ENCODE data around the gene CRABP1.
"Not testable (repeated sequence)": the region's sequence is repeated elsewhere in the genome, so short reads cannot be mapped to it uniquely, and the experiment has no call there.

CRABP1 gene

GRCh38 chr15:78374436-78375393 is 34.6 kb downstream of the CRABP1 start:
- Histone ChIP-seq H3K4me3 (ENCODE audit: low read depth, low read length) (no peak overlapping the region), H3K27ac (no peak overlapping the region), H3K27me3 (replicated peaks) (peaks cover 2% of the 10 kb centered on the region), H3K36me3 (replicated peaks) (no peaks in the 10 kb centered on the region)
- TF ChIP-seq CTCF (IDR thresholded peaks at IDR 0.05; ENCODE audit: low read depth, low read length, missing control alignments): no peak
- in situ Hi-C loops (cut with HindIII; ENCODE audit: low pct_ligation_motif_present, low sequenced_read_pairs): no loop called here
- DNase-seq: no peak

GRCh38 chr15:78380143-78380542 is 40.0 kb downstream of the CRABP1 start:
- H3K27ac ChIP-seq; in situ Hi-C loops (cut with HindIII; ENCODE audit: low pct_ligation_motif_present, low sequenced_read_pairs); DNase-seq; H3K4me3 ChIP-seq (ENCODE audit: low read depth, low read length); H3K36me3 ChIP-seq (replicated peaks); H3K27me3 ChIP-seq (replicated peaks): not testable (repeated sequence)

DNA sequence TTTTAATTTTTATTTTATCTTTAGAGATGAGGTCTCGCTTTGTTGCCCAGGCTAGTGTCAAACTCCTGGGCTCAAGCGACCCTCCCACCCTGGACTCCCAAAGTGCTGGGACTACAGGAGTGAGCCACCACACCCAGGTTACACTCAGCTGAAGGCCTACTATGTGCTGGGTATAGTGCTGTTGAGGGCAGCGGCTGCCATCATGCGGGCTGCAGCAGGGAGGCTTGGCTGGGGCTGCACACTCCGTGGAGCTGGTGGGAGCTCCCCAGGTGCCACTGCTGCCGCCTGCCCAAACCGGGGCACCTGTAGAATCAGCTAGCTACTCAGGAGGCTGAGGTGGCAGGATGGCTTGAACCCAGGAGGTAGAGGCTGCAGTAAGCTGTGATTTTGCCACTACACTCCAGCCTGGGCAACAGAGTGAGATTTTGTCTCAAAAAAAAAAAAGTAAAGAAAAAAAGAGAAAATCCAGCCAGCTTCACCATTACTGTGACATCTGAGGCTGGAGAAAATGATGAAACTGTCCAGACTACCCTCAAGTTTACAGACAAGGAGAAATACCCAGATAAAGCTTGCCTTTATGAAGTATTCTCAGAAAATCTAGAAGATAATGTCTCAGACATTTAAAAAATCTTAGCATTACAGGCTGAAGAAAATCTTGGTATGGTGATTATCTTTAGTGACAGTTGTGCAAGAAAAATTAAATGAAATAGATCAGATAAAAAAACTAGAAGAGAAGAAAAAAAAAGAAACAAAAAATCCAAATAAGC is 42.1 kb downstream of the CRABP1 start:
- in situ Hi-C loops (cut with HindIII; ENCODE audit: low pct_ligation_motif_present, low sequenced_read_pairs): no loop called here
- Histone ChIP-seq H3K36me3 (replicated peaks) (no peaks in the 10 kb centered on the region), H3K27ac (no peak overlapping the region), H3K27me3 (replicated peaks) (peaks cover 13% of the 10 kb centered on the region), H3K4me3 (ENCODE audit: low read depth, low read length) (no peak overlapping the region)
- no peak for DNase-seq
- TF ChIP-seq CTCF (IDR thresholded peaks at IDR 0.05; ENCODE audit: low read depth, low read length, missing control alignments): no peak

- in situ Hi-C loops (cut with HindIII; ENCODE audit: low pct_ligation_motif_present, low sequenced_read_pairs): no loop called here
- no peaks in the 10 kb centered on the region for H3K36me3 ChIP-seq (replicated peaks)
Observed at GRCh38 chr15:78384651-78385050, 44.5 kb downstream of the CRABP1 start.

DNA sequence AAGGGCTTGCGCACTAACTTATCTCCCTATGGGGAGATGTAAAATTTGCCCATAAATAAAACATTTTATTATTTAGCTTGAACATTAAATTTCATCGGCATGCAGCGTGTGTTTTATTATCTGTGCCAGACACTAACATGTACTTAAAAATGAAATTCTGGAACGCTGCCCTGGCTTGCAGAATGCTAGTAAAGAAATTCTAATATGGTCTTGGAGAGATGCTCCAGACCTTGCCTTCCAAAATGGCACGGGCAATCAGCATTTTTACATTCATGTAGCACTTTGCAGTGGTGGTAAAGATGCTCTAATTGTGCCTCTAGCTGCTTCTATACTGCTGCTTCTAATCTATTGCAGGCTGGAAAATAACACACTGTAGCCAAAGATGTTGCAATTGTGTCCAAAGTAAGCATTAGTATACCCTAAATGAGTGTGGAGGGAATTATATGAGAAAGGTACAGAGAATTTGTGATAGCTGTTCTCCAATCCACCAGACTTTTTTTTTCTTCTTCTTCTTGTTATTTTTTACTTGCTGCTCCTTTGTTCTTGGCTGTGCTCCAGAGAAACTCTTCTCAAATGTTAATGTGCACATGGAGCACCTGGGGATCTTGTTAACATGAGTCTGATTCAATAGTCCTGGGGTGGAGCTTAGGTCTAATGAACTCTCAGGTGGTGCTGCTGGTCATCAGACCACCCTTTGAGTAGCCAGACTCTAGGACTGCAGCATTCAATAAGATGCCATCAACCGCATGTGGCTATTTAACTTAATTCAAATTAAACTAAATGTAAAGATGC is 47.3 kb downstream of the CRABP1 start:
- in situ Hi-C loops (cut with HindIII; ENCODE audit: low pct_ligation_motif_present, low sequenced_read_pairs): no loop called here
- peaks cover 17% of the 10 kb centered on the region for H3K27me3 ChIP-seq (replicated peaks)
- TF ChIP-seq CTCF (IDR thresholded peaks at IDR 0.05; ENCODE audit: low read depth, low read length, missing control alignments): no peak
- no peak overlapping the region for H3K4me3 ChIP-seq (ENCODE audit: low read depth, low read length)
- no peak for DNase-seq
- no peak overlapping the region for H3K27ac ChIP-seq
- no peaks in the 10 kb centered on the region for H3K36me3 ChIP-seq (replicated peaks)

More at GRCh38 chr15:78384651-78385050, 44.5 kb downstream of the CRABP1 start:
- H3K27me3 ChIP-seq (replicated peaks): peaks cover 17% of the 10 kb centered on the region
- TF ChIP-seq CTCF (IDR thresholded peaks at IDR 0.05; ENCODE audit: low read depth, low read length, missing control alignments): no peak
- DNase-seq: no peak
- H3K4me3 ChIP-seq (ENCODE audit: low read depth, low read length): no peak overlapping the region
- no peak overlapping the region for H3K27ac ChIP-seq
